Cerebellar cortex (tissue), 1 donor: ENCODE results near the gene NDUFAF7.
"Not testable (repeated sequence)": the region's sequence is repeated elsewhere in the genome, so short reads cannot be mapped to it uniquely, and the experiment has no call there.

ENCODE experiments used
- DNase-seq: peaks from one replicate; pipeline ENCODE4 v3.0.0-alpha.2; 2015; ENCODE audit warnings: low spot score

The NDUFAF7 gene

DNA sequence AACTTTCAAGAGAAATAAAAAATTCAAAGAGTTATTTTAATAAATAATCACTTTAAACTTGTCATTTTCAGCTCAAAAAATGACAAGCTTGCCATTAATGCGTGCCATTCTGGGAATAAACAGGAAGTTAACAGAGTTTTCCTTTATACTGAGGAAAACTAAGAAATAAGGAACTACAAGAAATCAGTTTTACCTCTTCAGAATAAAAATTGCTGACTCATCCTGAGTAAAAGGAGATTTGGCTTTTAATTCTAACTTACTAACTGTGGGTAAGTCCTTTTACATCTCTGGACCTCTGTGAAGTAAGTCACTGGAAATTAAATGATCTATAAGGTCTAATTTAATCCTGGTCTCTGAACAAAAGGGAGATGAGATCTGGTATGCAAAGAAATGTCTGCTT, 16.2 kb upstream of the NDUFAF7 start:
- DNase-seq, result no peak

DNA sequence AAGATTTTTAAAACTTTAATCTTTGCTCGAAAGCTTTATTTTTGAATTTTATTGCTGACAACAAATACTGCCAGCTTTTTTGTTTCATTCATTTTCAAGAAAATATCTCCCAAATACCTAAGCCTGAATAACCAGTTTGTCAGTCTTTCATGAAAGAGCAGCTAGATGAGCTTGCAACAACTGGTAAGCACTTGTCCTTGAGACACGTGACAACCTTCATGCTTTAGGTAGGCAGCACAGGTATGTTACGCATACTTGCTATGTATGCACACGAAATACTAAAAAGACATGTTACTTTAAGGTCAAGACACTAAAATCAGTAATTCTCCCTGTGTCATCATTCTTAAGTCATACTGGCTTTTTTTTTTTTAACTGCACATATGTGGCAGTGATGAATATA, 12.4 kb upstream of the NDUFAF7 start:
- no peak for DNase-seq

DNA sequence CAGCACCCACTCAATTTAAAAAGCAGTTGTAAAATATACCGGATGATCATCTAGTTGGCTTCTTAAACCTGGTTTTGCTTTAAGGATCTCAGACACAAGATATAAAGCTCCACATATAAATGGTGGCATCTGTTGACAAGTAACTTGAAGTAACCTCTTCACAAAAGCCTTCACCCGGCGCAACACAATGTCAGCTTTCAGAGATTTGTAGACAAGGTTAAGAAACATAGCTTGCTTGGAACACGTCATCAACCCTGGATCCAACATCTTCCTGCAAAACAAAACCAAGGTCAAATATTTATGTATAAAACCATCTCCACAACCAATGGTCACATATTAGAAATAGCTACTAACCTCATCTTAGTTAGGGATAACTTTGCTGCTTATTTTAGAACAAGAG, 8.3 kb upstream of the NDUFAF7 start:
- no peak for DNase-seq

DNA sequence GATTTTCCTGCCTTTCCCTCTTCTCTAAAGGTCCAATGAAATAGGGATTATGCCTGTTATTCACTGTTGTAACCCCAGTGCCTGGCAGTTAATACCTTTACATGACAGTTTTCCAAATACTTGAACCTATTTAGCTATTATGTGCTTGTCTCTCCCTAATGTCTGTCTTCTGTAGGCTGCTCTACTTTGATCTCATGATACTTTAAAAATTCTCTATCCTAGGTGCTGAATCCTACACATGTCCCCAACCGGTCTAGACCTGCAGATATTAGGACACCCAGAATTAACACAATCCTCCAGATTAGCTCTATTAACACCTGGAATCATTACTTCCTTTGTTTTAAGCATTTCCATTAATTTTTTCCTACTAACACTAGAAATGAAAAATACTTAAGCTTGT, 7.4 kb upstream of the NDUFAF7 start:
- no peak for DNase-seq

DNA sequence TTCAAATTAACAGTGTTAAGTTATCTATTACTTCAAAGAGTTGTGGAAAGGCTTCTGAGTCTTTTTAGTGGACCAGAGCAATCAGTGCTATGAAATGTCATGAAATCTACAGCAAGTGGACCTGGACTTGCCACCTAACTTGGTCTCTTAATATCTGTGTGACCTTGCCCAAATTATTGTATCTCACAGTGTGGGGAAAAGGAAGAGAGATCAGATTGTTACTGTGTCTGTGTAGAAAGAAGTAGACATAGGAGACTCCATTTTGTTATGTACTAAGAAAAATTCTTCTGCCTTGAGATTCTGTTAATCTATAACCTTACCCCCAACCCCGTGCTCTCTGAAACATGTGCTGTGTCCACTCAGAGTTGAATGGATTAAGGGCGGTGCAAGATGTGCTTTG, 6.3 kb upstream of the NDUFAF7 start:
- DNase-seq, result not testable (repeated sequence)

DNA sequence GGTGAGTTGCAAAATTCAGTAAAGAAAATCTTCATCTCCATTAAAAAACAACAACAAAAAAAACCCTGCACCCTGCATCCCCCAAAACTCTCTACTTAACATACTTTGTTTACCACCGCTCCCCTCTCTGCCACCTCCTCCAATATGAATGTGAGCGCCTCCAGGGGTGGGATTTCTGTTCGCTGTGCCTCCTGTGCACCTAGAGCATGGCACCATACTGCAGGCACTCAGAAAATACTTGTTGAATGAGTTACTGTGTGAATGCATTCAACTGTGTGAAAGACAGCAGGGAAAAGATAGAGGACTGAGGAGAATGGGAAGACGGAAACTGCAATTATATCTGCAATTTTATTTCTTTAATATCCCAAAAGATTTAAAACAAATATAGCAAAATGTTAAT, 4.6 kb upstream of the NDUFAF7 start:
- no peak for DNase-seq

DNA sequence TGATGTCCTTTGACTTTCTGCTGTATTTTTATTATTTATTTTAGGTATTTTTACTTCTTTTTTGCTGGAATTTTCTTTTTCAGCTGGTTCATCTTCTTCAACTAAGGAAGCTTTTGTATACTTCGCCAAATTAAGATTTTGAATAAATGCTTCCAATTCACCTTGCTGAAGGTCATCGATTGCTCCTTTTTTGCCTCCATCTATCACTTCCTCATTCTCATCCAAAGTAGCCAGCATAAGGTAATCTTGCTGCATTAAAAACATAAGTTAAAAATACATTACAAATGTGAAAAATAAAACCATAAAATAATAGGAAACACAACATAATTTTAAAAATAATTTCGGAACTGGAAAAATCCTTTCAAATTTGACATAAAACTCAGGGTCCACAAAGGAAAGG, 2.7 kb upstream of the NDUFAF7 start:
- no peak for DNase-seq

DNA sequence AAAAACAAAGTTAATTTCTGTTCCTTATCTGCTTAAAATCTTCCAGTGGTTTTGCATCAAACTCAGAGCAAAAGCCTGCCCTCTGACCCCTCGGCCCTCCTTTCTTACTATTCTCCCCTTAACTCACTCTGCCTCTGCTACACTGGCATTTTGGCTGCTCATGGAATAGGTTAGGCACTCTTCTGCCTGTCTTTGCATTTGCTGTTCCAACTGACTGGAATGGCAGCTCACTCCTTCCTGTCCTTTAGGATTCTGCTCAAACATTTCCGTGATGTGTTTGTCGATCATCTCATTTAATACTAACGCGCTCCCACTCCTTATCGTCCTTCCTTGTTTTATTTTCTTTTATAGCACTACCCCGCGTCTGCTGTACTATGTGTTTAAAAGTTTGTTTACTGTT, 877 bp upstream of the NDUFAF7 start:
- peak; percentile 6 for DNase-seq

DNA sequence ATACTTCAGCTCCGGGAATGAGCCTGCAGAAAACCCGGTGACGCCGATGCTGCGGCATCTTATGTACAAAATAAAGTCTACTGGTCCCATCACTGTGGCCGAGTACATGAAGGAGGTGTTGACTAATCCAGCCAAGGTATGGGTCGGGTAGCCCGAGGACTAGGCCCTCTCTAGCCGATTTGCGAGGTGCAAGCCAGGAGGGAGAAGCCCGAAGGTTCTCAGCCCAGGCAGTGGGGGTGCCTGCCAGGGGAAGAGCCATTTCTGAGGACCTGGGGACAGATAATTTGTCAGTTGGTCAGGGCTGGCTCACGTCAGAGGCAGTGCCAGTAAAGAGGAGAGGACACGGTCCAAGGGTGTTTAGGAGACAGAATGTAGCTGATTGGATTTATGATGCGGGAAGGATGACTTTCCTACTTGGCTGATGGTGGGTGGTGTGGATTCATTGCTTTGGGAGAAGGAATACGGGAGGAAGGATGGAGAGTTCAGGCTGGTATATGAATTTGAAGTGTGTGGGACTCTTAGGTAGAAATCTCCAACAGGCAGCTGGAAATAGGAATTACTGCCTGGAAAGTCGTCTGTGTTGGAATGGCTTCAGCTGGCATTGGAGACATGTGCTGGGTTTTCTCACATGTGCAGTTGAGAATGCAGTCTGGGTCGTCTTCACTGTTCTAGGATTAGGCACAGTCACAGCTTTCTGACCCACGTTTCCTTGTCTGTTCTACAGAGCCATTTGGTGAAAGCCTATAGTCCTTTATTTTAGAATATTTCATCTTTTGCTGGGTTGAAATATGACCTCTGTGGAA, 874 bp downstream of the NDUFAF7 start:
- peak; percentile 22 for DNase-seq

DNA sequence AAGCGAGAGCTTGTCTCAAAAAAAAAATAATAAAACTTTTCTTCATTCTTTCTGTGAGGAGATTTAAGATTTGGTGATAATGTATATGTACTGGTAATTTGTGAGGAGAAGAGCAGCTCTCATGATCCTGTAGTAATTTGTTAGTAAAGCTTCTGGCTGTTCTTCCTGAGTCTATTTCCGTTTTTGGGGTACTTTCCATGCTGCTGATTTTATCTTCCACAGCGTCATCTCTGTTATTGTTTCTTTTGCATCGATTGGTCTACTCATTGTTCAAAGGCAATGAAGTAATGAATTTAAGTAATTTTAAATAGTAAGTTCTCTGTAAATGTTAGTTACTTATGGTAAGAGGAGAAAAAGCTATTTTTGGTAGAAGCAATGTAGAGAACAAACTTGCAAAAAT, 12.0 kb downstream of the NDUFAF7 start:
- no peak for DNase-seq

DNA sequence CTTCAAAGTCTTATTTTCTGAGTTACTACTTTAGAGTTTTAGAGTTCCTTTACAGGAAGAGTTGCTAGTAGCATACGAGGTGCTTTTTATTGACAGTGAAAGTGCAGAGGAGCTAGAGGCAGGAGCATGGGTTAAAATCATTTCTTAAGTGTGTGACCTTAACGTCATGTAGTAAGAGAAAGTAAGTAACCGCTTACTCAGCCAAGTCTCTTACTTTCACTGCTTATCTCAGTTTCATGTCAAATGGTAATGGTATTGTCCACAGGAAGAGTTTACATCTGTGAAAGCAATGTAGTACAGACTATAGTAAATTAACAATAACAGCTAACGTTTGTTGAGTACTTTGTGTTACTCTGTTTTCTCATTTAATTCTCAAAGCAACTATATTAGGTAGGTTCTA, 12.6 kb downstream of the NDUFAF7 start:
- no peak for DNase-seq

DNA sequence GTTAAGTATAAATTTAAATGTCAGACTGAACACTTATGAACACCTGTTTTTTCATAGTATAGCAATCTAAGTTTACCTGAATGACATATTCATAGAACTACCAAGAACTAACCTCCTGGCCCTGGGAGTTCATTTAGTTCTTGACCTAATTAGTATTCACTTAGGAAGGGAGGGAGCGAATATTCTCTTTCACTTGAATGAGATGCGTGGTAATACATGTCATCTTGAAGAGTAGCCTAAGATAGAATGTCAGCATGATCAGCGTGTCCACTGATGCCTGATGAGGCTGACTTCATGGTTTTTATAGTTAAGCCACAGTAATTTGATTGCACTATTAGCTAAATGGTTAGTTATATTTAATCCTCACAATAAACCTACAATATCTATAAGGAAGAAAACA, 13.3 kb downstream of the NDUFAF7 start:
- DNase-seq, result no peak

DNA sequence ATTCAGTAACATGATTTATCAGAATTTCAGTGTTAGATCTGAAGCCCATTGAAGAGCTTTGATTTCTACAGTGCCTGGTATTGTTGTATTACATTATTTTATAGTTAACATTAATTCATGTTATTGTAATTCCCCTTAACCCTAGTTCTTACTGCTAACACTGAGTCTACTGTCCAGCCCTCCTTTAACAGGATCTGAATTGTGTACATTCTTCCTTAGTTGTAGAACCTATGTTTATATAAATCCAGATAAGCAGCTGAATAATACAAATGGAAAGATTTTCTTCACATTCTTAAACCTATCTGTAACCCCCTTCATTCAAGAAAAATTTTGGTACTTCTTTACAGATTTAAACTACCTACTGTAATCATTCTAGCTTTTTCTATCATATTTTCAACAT, 14.7 kb downstream of the NDUFAF7 start:
- no peak for DNase-seq

DNA sequence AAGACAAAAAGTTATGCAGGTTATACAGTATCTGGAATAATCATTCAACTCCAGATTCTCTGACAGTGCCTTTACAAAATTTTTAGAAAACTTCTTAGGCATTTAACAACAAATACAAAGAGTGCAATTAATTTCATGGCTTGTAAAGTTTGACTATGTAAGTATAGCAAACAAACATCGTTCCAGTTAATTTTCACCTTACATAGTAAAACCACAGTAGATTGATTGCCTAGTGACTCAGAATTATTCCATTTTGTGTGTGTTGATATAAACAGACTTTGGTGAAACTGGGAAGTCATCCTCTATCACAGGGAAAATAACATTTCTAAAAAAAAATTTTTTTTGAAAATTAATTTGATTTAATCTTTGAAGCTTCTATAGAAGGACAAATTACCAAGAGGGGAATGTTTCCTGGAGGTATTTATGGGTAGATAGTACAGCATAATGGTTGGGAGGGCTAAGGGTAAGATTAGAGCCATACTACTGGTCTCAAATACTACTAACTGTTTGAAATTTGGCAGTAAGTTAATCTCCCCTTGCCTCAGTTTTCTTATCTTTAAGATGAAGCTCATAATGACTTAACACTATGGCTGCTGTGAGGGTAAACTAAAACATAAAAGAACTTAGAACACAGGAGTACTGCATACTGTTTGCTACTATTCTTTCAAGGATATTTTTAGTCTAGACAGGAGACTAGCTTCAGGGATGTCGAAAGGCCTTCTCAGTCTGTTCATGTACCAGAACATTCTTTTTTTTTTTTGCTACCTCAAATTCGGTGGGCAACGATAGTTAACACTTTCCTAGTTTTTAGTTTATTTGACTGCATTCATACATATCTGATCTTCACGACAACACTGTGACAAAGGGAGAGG, 19.6 kb downstream of the NDUFAF7 start:
- no peak for DNase-seq

DNA sequence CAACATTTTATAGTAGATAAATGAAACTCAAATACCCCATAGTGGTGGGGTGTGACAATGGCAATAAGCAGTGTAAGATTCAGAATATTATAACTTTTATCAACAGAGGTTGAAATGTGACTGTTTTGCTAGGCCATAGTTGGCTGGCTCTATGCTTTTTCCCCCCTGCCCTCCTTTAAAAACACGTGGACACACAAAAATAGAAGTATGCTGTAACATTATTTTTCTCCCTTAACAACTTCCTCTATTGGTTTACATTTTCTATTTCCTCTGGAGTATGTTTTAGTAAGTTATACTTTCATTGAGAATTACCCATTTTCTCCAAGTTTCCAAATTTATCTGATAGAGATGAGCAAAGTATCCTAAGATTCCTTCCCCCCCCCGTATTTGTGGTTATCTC, 31.1 kb downstream of the NDUFAF7 start:
- no peak for DNase-seq

DNA sequence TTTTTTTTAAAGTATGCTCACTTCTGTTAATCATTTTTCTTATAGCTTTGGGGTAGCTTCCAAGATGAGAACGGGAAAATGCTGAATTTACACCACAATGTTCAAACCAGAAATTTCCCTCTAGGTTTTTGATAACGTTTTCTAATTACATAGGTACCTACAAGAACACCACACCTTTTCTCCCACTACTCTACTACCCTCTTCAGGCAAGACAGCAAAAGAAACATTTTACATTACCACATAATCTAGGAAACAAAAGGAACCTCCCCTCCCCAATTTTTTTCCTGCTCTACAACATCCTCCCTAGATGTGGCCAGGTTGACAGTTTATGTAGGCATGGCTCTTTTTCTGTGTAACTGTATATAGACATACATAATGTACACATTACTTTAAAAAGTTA, 32.4 kb downstream of the NDUFAF7 start:
- no peak for DNase-seq

DNA sequence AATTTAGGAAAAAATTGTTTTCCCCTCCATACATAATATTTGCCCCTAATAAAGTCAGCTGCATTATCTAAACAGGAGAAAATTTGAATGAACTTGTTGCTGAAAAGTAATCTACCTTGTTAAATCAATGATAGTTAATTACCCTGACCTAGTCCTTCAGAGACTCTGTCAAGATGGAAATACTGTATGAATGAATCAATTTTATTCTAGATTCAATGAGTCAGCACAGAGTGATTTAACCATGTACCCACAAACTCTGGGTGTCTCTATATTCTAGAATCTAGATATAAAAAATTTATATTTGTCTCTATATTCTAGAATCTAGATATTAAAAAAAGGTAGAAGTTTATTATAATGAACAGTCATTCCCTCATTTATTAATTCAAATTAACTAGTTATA, 36.2 kb downstream of the NDUFAF7 start:
- DNase-seq, result no peak

DNA sequence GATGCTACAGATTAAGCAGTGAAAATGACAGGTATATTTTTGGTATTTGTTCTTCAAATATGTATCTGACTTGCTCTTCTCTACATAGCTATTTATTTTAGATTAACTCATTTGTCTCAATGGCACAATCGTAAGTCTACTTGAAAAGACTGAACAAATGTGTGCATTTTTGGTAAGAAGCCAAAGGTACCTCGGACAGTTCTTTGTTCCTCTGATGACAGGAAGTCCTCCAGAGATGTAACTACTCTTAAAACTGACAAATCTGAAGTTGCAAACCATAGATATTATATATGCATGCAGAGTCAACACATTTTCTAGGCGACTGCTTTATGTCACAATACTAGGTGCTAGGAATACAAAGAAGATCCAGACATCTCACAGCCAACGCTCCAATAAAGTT, 36.7 kb downstream of the NDUFAF7 start:
- DNase-seq, result no peak

DNA sequence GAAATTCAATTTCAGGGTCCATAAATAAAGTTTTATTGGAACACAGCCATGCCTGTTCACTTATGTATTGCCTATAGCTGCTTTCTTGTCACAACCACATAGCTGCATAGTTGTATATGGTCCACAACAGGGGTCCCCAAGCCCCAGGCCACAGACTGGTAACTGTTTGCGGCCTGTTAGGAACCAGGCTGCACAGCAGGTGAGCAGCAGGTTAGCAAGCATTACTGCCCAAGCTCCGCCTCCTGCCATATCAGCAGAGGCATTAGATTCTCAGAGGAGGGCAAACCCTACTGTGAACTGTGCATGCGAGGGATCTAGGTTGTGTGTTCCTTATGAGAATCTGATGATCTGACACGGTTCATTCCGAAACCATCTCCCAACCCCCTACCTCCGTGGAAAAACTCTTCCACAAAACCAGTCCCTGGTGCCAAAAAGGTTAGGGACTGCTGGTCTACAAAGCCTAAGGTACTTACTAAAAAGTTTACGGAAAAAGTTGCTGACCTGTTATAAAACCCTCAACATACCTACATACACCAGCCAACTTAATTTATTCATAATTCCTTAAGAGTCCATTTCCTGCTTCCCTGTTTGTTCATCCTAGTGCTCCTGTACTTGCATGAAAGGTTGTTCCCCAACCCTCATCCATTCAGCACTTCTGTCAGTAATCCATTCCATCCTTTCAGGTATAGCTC, 40.1 kb downstream of the NDUFAF7 start:
- no peak for DNase-seq

DNA sequence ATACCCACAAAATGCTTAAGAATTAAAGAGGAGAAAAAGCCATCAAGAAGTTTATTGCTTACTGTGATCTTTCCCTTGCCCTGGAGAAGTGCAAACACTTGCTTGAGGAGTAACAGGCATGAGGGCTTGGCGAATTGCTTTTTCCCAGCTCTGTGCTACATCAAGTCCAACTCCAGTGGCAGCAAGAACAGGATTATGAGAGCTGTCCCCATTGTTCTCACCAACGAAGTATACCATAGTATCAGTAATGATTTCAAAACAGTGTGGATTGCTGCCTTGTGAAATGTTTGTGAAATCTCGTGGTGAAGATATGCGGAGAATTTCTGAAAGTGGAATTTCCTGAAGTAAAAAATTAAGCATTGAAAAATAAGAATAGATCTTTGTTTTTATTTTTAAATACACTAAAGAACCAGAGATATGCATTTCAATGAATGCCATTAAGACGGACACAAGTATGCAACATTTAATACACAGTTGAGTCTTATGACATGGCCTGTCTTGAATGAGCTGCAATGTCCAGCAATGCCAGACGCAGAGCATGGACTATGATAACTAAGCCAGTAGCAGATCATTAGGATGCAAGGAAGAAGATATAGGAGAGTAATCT, 43.0 kb downstream of the NDUFAF7 start:
- DNase-seq, result no peak

DNA sequence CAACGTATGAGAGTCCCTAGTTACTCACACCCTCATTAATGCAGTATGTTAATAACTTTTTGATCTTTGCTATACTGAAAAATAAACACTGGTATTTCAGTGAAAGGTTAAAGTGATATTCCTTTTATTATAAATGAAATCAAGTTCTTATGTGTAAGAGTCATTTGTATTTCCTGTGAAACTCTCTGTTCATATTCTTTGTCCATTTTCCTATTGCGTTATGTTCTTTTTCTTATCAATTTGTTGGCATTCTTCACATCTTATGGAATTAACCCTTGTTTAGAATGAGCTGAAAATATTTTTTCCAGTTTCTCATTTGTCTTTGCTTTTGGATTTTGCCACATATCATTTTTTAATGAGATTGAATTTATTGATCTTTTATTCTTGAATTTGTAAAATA, 44.8 kb downstream of the NDUFAF7 start:
- no peak for DNase-seq

DNA sequence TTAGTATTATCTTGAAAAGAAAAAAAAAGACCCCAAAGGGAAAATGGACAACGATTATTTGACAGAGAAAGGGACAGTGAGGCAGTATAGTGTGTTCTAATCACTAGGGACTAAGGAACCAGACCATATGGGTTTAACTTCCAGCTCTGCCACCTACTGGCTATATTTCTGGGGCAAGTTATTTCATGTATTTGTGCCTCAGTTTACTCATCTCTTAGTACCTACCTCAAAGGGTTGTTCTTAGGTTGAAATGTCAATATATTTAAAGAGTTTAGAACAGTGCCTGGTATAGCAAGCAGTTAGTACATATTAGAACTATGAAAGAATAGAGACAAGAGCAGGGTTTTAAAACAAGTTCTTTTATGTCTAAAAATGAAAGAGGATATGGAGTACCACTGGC, 50.5 kb downstream of the NDUFAF7 start:
- no peak for DNase-seq
